Activated CD4-positive, alpha-beta T cell treated with anti-CD3 and anti-CD28 coated beads, Interleukin-2, amount 50 U/mL, for 16 hours (primary cell): Measurements from ENCODE around the gene FLYWCH1.
A peak's percentile ranks its signal among the peaks of the same experiment; 100 is the strongest.

Source experiments
- DNase-seq: peaks from one replicate; pipeline ENCODE4 v3.0.0-alpha.2; 2020

FLYWCH1 gene

GRCh38 chr16:2911638-2912329 lies at the start of gene FLYWCH1:
Gene FLYWCH1, plus strand, starts transcription at chr16:2911931. Its CDS starts 17,755 bp downstream, at chr16:2929686.
- DNase-seq = peak; percentile 99

GRCh38 chr16:2865651-2866050 lies 46.1 kb upstream of the FLYWCH1 start:
- no peak for DNase-seq

- DNase-seq = no peak
Observed at GRCh38 chr16:2866431-2866830, 45.3 kb upstream of the FLYWCH1 start.

- DNase-seq = no peak
Observed at GRCh38 chr16:2867661-2867986, 44.1 kb upstream of the FLYWCH1 start.

GRCh38 chr16:2867987-2868789 lies 43.5 kb upstream of the FLYWCH1 start:
- DNase-seq = peak; percentile 97

GRCh38 chr16:2871926-2872325 lies 39.8 kb upstream of the FLYWCH1 start:
- DNase-seq = no peak

- no peak for DNase-seq
Observed at GRCh38 chr16:2874032-2874911, 37.5 kb upstream of the FLYWCH1 start.

GRCh38 chr16:2874912-2875362 lies 36.8 kb upstream of the FLYWCH1 start:
- peak; percentile 80 for DNase-seq

GRCh38 chr16:2879854-2880508 lies 31.8 kb upstream of the FLYWCH1 start:
- no peak for DNase-seq

- peak; percentile 25 for DNase-seq
Observed at GRCh38 chr16:2881783-2882649, 29.7 kb upstream of the FLYWCH1 start.

- DNase-seq = peak; percentile 100
Observed at GRCh38 chr16:2882650-2883457, 28.9 kb upstream of the FLYWCH1 start, which contains the start of gene FLYWCH2. Gene FLYWCH2, plus strand, starts transcription at chr16:2883215. Its CDS starts 13,235 bp downstream, at chr16:2896450.

GRCh38 chr16:2883458-2883908 lies 28.2 kb upstream of the FLYWCH1 start:
- DNase-seq = no peak

- no peak for DNase-seq
Observed at GRCh38 chr16:2884041-2884451, 27.7 kb upstream of the FLYWCH1 start.

GRCh38 chr16:2894231-2894630 lies 17.5 kb upstream of the FLYWCH1 start:
- DNase-seq = no peak

- no peak for DNase-seq
Observed at GRCh38 chr16:2895813-2896212, 15.9 kb upstream of the FLYWCH1 start.

GRCh38 chr16:2896480-2897010 lies 15.2 kb upstream of the FLYWCH1 start:
- DNase-seq = no peak

- no peak for DNase-seq
Observed at GRCh38 chr16:2897110-2897509, 14.6 kb upstream of the FLYWCH1 start.

GRCh38 chr16:2898831-2899563 lies 12.7 kb upstream of the FLYWCH1 start:
- no peak for DNase-seq

- DNase-seq = no peak
Observed at GRCh38 chr16:2899564-2900072, 12.1 kb upstream of the FLYWCH1 start.
